OCI-LY7 (cell line): ENCODE measurements around the gene WIPF3.

Source experiments
- CTCF ChIP-seq: fragments of 200-600 bp; sonication (generic); conservative IDR thresholded peaks from 2 replicates; pipeline ENCODE4 v1.5.1; 2014; ENCODE audit warnings: mild to moderate bottlenecking, antibody characterized with exemption, low read length, moderate library complexity, mixed read lengths
- EZH2phosphoT487 ChIP-seq: fragments of 200-600 bp; sonication (generic); IDR thresholded peaks from 2 replicates; pipeline ENCODE4 v1.6.1; 2018; ENCODE audit warnings: low read depth, borderline replicate concordance, mild to moderate bottlenecking, mixed run types, antibody characterized with exemption, low read length, moderate library complexity, mixed read lengths

- no peak for TF ChIP-seq CTCF
- no peak for TF ChIP-seq EZH2phosphoT487
These were observed 4.4 kb upstream of the WIPF3 start for GRCh38 chr7:29801929-29802328.
